ENCODE data around the gene NACC2.

The NACC2 gene

GRCh38 chr9:135985889-135986288, 109.2 kb downstream of the NACC2 start:
- no peaks in the 10 kb centered on the region for H3F3A ChIP-seq (ENCODE audit: low read depth)
- no peak overlapping the region for H2AFZ ChIP-seq (ENCODE audit: low read length)
- H3K27me3 ChIP-seq (ENCODE audit: insufficient read depth, low read length, poor library complexity, severe bottlenecking): no peaks in the 10 kb centered on the region
- no peaks in the 10 kb centered on the region for H3K9me3 ChIP-seq (ENCODE audit: insufficient read depth, low read depth, low read length)
- H3K36me3 ChIP-seq (ENCODE audit: insufficient read depth, low read length): no peaks in the 10 kb centered on the region
- no peaks in the 10 kb centered on the region for H3K79me2 ChIP-seq (ENCODE audit: insufficient read depth, low read length)
- no peak overlapping the region for H3K4me2 ChIP-seq (ENCODE audit: low read depth, low read length, poor library complexity, severe bottlenecking)
- no peak overlapping the region for H3K9ac ChIP-seq (ENCODE audit: low read depth, low read length, poor library complexity, severe bottlenecking)
- no peak overlapping the region for H3K4me3 ChIP-seq (ENCODE audit: low read length, poor library complexity, severe bottlenecking)
- H3K9me2 ChIP-seq (replicated peaks; ENCODE audit: low read depth, low read length): no peaks in the 10 kb centered on the region
- peaks cover 26% of the 10 kb centered on the region for H3K4me1 ChIP-seq (ENCODE audit: insufficient read depth, low read length, poor library complexity, severe bottlenecking)
- no peaks in the 10 kb centered on the region for H4K20me1 ChIP-seq (ENCODE audit: insufficient read depth, low read length, poor library complexity, severe bottlenecking)
- TF ChIP-seq EZH2phosphoT487 (IDR thresholded peaks at IDR 0.05; ENCODE audit: borderline replicate concordance) (no peak), CTCF (conservative IDR thresholded peaks at IDR 0.05; ENCODE audit: low read length) (no peak)

DNA sequence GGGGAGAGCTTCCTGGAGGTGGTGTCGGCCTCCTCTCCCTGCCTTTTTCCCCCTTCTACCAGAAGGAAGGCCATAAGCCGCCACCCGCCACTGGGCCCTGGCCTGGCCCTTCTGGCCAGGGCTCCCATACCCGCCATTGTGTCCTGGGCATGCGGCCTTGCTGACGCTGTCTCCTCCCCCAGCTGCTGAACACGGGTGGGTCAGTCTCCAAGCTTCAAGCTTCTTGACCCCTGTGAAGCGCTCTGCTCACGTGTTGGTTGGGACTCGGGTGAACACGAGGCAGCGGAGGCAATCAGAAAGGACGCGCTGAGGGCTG, 109.7 kb downstream of the NACC2 start:
- H3K79me2 ChIP-seq (ENCODE audit: insufficient read depth, low read length): peaks cover 4% of the 10 kb centered on the region; the same call in 1 of the 2 replicates
- no peaks in the 10 kb centered on the region for H3K36me3 ChIP-seq (ENCODE audit: insufficient read depth, low read length)
- no peaks in the 10 kb centered on the region for H3K27me3 ChIP-seq (ENCODE audit: insufficient read depth, low read length, poor library complexity, severe bottlenecking)
- no peak overlapping the region for H3K9ac ChIP-seq (ENCODE audit: low read depth, low read length, poor library complexity, severe bottlenecking)
- H3K4me2 ChIP-seq (ENCODE audit: low read depth, low read length, poor library complexity, severe bottlenecking): no peak overlapping the region
- TF ChIP-seq CTCF (conservative IDR thresholded peaks at IDR 0.05; ENCODE audit: low read length) (no peak), EZH2phosphoT487 (IDR thresholded peaks at IDR 0.05; ENCODE audit: borderline replicate concordance) (no peak)
- H4K20me1 ChIP-seq (ENCODE audit: insufficient read depth, low read length, poor library complexity, severe bottlenecking): no peaks in the 10 kb centered on the region
- no peaks in the 10 kb centered on the region for H3K9me3 ChIP-seq (ENCODE audit: insufficient read depth, low read depth, low read length)
- H3K9me2 ChIP-seq (replicated peaks; ENCODE audit: low read depth, low read length): no peaks in the 10 kb centered on the region
- no peak overlapping the region for H3K4me3 ChIP-seq (ENCODE audit: low read length, poor library complexity, severe bottlenecking)
- no peak overlapping the region for H2AFZ ChIP-seq (ENCODE audit: low read length)
- no peaks in the 10 kb centered on the region for H3F3A ChIP-seq (ENCODE audit: low read depth)
- peaks cover 29% of the 10 kb centered on the region for H3K4me1 ChIP-seq (ENCODE audit: insufficient read depth, low read length, poor library complexity, severe bottlenecking)

GRCh38 chr9:135984072-135984710, 110.9 kb downstream of the NACC2 start:
- Histone ChIP-seq H4K20me1 (ENCODE audit: insufficient read depth, low read length, poor library complexity, severe bottlenecking) (no peaks in the 10 kb centered on the region), H3K9ac (ENCODE audit: low read depth, low read length, poor library complexity, severe bottlenecking) (peak overlapping the region; percentile 25), H2AFZ (ENCODE audit: low read length) (no peak overlapping the region), H3K36me3 (ENCODE audit: insufficient read depth, low read length) (no peaks in the 10 kb centered on the region), H3K4me3 (ENCODE audit: low read length, poor library complexity, severe bottlenecking) (no peak overlapping the region), H3K27me3 (ENCODE audit: insufficient read depth, low read length, poor library complexity, severe bottlenecking) (no peaks in the 10 kb centered on the region), H3K9me3 (ENCODE audit: insufficient read depth, low read depth, low read length) (no peaks in the 10 kb centered on the region), H3K4me1 (ENCODE audit: insufficient read depth, low read length, poor library complexity, severe bottlenecking) (peaks cover 36% of the 10 kb centered on the region), H3F3A (ENCODE audit: low read depth) (0 out of 2 replicates have a peak, but pooled peaks cover 2% of the 10 kb centered on the region), H3K4me2 (ENCODE audit: low read depth, low read length, poor library complexity, severe bottlenecking) (peak overlapping the region; percentile 15), H3K9me2 (replicated peaks; ENCODE audit: low read depth, low read length) (no peaks in the 10 kb centered on the region), H3K79me2 (ENCODE audit: insufficient read depth, low read length) (peaks cover 7% of the 10 kb centered on the region; the same call in 1 of the 2 replicates)
- TF ChIP-seq CTCF (conservative IDR thresholded peaks at IDR 0.05; ENCODE audit: low read length): no peak
- TF ChIP-seq EZH2phosphoT487 (IDR thresholded peaks at IDR 0.05; ENCODE audit: borderline replicate concordance): no peak
